A172 (cell line): ENCODE data around the gene ARL4D. TPM values are rescaled to one million over a fixed set of nuclear protein-coding genes. Genes with fewer than 3 reads are reported as not detected.

ENCODE experiments used
- total RNA-seq: library from RNA; depleted of rRNA; stranded (reverse); fragments of >200 nt; shearing (Covaris generic); gene quantifications from 2 replicates; pipeline ENCODE4 v1.2.3, GENCODE V29; 2014; rRNA removed

ARL4D gene
- total RNA-seq, 1 experiment from 2014 or later, result 7.1 TPM

Other genes with a start within 250 kb of the ARL4D start
- gene NBR1, start 227.8 kb upstream of the ARL4D start, total RNA-seq, result 81.9 and 93.0 TPM in 2 replicates
- 4.9 and 5.3 TPM in 2 replicates for gene TMEM106A, start 187.1 kb upstream of the ARL4D start, total RNA-seq
- not detected in 2 replicates for gene CCDC200, start 170.4 kb upstream of the ARL4D start, total RNA-seq
- not detected in 2 replicates for gene RNU2-1, start 165.0 kb upstream of the ARL4D start, total RNA-seq
- 45.7 and 52.3 TPM in 2 replicates for gene DHX8, start 85.0 kb downstream of the ARL4D start, total RNA-seq
- 13.4 and 14.4 TPM in 2 replicates for gene ETV4, start 147.3 kb downstream of the ARL4D start, total RNA-seq